ENCODE measurements around the gene INHBC.

INHBC gene

DNA sequence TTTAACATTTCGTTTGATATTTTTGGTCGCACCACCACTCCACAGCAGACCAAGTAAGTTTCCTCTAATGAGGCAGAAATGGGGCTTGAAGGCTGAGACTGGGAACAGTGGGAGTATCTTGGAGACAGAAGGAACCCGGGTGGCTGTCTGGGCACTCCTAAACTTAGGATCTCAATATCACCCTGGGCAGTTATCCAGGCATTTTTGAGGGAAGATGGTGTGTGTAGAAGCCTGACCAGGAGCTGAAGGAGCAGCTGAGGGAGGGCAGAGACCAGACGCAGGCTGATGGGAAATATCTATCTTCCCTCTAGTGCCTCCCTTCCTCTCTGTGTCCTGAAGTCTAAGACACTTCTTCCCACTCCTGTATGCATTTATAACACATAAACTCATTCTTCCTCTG is 64.0 kb downstream of the INHBC start:
- Histone ChIP-seq H3K27ac (ENCODE audit: low read depth, low read length) (no peak overlapping the region), H3K9ac (ENCODE audit: low read depth, low read length) (no peak overlapping the region), H3K4me3 (ENCODE audit: low read depth, low read length) (no peak overlapping the region), H3K27me3 (ENCODE audit: control insufficient read depth, insufficient read depth, low read length) (no peaks in the 10 kb centered on the region), H3K9me3 (ENCODE audit: control insufficient read depth, insufficient read depth, low read length) (no peaks in the 10 kb centered on the region), H3K36me3 (ENCODE audit: control insufficient read depth, insufficient read depth, low read length) (peaks cover 76% of the 10 kb centered on the region), H3K4me1 (ENCODE audit: control insufficient read depth, insufficient read depth, low read length) (no peaks in the 10 kb centered on the region)

DNA sequence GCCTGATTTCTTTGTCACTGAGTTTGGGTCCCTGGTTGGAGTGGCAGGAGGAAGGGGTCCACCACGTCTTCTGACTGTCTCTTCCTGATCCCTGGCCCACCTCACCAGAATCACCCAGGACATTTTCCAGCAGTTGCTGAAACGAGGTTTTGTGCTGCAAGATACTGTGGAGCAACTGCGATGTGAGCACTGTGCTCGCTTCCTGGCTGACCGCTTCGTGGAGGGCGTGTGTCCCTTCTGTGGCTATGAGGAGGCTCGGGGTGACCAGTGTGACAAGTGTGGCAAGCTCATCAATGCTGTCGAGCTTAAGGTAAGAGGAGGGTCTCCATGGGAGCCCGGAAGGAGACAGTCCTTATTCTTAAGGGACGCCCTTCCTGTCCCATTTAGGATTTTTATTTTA is 65.6 kb downstream of the INHBC start:
- H3K36me3 ChIP-seq (ENCODE audit: control insufficient read depth, insufficient read depth, low read length) = peaks cover 89% of the 10 kb centered on the region
- H3K27ac ChIP-seq (ENCODE audit: low read depth, low read length) = no peak overlapping the region
- H3K9ac ChIP-seq (ENCODE audit: low read depth, low read length) = no peak overlapping the region
- no peak overlapping the region for H3K4me3 ChIP-seq (ENCODE audit: low read depth, low read length)
- no peaks in the 10 kb centered on the region for H3K27me3 ChIP-seq (ENCODE audit: control insufficient read depth, insufficient read depth, low read length)
- no peaks in the 10 kb centered on the region for H3K9me3 ChIP-seq (ENCODE audit: control insufficient read depth, insufficient read depth, low read length)
- H3K4me1 ChIP-seq (ENCODE audit: control insufficient read depth, insufficient read depth, low read length) = no peaks in the 10 kb centered on the region
